Central memory CD4-positive, alpha-beta T cell (primary cell): Measurements from ENCODE around the gene PGAM5.
"Not testable (repeated sequence)": the region's sequence is repeated elsewhere in the genome, so short reads cannot be mapped to it uniquely, and the experiment has no call there.

Experiments used
- DNase-seq: peaks from one replicate; pipeline ENCODE4 v3.0.0; 2022

PGAM5 gene

DNA sequence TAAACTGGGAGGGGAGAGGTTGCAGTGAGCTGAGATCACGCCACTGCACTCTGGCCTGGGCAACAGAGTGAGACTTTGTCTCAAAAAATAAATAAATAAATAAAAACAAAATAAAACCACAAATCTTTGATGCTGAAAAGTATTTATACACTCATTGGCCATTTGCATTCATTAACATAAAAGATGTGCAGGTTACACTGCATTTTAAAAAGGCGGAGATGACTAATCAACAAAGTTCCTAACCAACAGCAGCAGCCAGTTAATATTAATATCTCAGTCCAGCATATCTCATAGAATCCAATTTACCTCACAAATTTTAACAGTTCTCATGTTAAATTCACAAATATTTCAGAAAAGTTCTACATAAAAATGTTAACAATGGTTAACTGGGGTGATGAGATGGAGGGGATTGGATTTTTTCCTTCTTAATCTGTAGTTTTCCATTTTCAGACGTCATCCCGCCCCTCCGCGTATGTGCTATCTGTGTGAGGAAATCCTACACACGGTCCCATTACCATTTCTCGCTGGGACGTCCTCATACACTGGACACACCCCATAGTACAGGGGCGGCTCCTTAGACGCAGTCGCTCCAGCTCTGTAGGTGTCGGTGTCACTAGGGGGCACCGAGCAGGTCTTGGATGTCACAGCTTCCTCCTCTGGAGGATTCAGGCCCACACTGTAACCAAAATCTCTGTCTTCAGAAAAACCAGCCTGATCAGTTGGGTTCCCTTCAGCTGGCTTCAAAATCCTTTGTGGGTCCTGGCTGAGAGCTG is 43.7 kb downstream of the PGAM5 start:
- no peak for DNase-seq

DNA sequence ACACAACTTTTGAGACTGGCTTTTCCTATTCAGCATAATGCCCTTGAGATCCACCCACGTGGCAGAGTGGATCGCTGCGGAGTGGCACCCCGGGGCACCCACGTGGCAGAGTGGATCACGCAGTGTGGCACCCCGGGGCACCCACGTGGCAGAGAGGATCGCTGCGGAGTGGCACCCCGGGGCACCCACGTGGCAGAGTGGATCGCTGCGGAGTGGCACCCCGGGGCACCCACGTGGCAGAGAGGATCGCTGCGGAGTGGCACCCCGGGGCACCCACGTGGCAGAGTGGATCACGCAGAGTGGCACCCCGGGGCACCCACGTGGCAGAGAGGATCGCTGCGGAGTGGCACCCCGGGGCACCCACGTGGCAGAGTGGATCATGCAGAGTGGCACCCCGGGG is 48.2 kb downstream of the PGAM5 start:
- not testable (repeated sequence) for DNase-seq

DNA sequence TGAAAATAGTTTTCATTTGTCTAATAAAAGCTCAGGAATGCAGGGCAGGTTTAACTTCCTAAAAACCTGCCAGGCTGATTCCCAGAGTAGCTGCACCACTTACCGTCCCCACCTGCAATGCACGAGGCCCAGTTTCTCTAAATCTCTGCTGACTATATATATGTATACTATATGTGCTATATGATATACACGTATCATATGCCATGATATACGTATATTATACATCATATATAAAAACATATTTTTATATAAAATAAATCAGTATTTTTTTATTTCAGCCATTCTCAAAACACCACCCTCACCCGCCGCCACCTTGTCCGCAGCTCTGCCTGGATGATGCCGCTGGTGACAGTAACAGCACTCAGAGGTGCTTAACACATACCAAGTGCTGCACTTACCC is 48.7 kb downstream of the PGAM5 start:
- DNase-seq, result no peak

DNA sequence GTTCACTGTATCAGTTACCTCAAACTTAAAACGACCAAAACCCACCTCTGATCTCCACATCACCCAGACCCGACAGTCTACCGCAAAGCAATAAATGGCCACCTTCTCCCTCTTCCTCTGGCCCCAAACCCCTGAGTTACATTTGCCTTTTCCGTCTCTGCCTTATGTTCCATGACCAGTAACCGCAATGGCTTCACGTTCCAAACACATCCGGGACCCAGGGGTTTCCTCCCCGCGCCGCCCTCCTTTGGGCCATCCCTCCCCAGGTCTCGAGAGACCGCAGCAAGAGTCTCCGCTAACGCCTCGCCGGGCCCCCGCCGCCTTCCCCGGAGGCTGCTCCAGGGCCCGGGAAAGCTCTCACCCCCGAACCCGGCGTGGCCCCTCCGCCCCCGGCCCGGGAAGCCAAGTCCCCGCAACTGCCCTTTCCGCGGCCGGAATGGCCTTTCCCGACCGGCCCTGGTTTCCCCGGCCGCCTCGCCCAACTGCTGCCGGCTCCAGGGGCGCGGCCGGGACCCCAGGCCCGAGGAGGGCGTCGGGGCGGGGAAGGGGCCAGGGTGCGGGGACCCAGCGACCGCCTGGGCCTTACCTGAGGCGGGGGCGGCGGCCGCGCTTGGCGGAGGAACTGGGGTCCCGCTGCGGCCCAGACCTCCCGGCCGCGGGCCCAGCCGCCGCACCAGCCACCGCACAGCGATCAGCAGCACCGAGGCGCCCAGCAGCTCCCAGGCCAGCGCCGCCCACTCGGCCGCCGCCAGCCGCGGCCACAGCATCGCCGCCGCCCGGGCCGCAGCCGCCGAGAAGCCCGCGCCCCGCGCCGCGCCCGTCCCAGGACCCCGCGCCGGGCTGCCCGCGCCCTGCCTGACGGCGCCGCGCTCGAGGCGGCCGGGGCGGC is 50.6 kb downstream of the PGAM5 start, which contains the start of gene ANKLE2:
TSS of gene ANKLE2 (minus strand) at position 801 of the 889 bp plus-strand sequence. CDS start at position 767, 34 bp downstream.
- DNase-seq, result peak; percentile 61

DNA sequence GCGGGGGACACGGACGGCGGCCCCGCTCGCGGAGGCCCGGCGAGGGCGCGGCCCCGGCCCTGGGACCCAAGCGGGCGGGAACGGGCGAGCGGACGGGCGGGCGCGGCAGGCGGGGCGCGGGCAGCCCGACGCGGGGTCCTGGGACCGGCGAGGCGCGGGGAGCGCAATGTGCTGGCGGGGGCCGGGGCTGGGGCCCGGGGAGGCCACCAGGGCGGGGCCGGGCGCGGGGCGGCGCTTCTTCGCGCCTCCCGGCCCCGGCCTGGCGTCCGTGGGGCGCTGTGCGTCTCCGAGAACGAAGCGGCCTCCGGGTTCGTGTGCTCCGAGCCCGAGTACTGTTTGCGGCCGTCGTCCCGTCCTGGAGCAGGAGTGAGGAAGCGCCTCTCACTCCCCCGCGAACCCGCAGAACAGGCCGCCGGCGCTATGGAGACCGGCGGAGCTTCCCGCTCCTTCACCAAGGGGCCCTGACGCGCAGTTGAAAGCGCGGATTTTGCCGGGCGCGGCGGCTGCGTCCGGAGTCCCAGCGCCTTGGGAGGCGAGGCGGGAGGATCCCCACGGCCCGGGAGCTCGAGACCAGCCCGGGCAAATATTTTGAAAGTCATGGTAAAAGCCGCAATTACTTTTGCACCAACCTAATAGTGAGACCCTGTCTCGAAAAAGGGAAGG is 51.4 kb downstream of the PGAM5 start:
- DNase-seq, result peak; percentile 82

DNA sequence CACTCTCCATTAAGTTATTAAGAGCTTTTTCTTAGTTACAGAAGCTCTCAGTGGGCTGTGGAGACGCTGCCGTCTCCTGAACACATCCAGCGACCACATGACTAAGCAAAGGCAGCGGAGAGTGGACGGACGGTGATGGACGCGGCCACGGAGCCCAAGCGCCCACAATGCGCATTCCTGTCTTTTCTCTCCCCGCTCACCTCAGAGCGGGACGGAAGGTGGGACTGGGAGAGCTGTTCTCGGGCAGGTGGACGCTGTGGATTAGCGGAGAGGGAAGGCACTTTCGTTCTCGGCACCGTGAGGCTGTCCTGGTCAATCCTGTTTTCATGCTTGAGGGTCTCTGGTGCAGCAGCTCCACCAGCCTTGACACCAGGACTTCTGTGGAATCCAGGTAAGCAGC is 53.6 kb downstream of the PGAM5 start:
- DNase-seq, result no peak

DNA sequence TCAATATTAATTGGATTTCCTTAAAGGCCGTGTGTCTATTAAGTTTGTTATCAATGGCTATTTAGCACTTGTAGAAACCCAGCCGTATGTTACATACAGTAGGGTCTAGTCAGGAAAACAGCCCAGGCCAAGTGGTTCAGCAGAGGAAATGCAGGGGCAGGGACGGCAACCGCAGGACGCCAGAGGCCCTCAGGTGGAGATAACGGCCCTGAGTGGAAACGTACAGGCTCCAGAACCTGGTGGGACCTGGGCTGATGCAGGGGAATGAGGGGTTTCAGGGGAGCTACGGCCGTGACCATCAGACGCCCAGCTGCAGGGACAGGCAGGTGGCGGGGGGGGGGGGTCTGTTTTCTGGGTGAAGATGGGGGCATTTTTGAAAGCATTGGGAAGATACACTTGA is 54.7 kb downstream of the PGAM5 start:
- DNase-seq, result no peak

DNA sequence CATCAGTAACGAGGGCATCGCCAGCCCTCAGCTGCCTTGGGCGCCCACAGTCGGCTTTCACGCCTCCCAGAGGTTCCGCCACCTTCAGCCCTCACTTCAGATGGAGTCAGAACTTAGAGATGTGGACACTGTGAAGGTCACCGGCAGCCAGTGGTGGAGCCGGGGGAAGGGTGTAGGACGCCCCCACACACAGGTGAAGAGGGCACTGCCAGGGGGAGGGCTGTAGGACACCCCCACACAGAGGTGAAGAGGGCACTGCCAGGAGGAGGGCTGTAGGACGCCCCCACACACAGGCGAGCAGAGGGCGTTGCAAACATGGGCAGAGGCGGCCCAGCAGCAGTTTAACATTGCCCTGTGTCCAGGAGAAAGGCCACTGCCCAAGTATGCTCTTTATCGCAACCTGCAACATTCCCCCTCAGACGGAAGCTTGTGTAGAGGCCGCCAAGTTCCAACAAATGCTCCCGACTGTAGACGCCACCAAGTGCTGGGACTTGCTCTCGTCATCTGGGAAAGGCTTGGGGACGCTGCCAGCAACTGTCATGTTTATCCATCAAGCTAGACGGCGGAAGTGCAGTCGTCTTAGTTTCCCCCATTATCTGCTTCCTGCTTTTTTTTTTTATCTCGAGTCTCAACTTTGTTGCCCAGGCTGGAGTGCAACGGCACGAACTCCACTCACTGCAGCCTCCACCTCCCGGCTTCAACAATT is 55.9 kb downstream of the PGAM5 start:
- no peak for DNase-seq

DNA sequence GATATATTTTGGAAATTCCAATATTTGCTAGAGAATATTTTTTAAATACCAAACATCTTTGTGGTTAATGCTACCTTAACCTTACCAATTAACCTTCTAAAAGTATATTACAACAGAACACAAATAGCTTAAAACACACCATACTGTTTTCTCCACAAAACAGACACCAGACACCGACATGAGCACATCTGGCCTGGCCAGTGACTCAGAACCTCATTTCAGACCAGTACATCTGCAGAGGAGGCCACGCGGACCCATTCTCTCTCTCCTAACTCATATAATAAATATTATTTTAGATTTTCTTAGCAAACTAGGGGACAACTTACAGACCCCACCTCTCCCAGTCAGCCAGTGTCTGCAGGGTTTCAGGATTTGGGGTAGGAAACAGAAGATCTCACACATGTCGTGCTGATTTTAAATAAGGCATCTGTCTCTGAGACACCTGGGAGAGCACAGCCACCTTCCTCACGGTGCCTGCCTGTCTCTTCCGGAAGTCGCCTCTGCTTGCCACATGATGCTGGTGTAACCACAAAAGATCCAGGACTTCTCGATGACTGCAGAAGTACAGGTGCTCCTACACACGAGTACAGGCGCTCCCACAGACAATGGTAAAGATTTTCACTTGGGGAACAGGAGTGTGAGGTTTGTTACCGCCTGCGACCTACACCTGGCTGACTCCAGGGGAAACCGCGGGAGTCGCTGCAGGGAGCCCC is 60.6 kb downstream of the PGAM5 start:
- peak; percentile 68 for DNase-seq
